Panc1 (cell line): Measurements from ENCODE around the gene RNGTT. TPM values are rescaled to one million over a fixed set of nuclear protein-coding genes. Genes with fewer than 3 reads are reported as not detected.
A peak's percentile ranks its signal among the peaks of the same experiment; 100 is the strongest.

Experiments
- ATAC-seq: fragments of 200-7000 bp; cut with Tn5 transposase; 2 replicates; pipeline ENCODE4 v1.9.1; 2020; ENCODE audit warnings: mild to moderate bottlenecking, moderate library complexity
- BruUV-seq: library from RNA; stranded (reverse); fragments of 400-500 nt; replicated peaks from 2 replicates; lab custom pipeline; 2021; lab: Mats Ljungman, UMichigan
- CTCF ChIA-PET: fragments of 300-600 bp; sonication (Branson Sonifier 250); formaldehyde crosslinking; loops from one replicate; lab custom pipeline; 2022; ENCODE audit warnings: antibody characterized with exemption; lab: Charles Lee
- POLR2A ChIA-PET: fragments of 300-600 bp; sonication (Branson Sonifier 250); formaldehyde crosslinking; loops from one replicate; lab custom pipeline; 2022; ENCODE audit warnings: antibody characterized with exemption; lab: Charles Lee
- DNase-seq: peaks from one replicate; pipeline ENCODE4 v3.0.0-alpha.2; 2010; ENCODE audit warnings: low read depth, low spot score
- H3K27ac ChIP-seq: 2 replicates; pipeline ENCODE4 v1.5.1; 2011; ENCODE audit warnings: mild to moderate bottlenecking, low read length, inconsistent platforms
- H3K27me3 ChIP-seq: fragments of 200-500 bp; sonication (Bioruptor generic); 2 replicates; pipeline ENCODE4 v1.6.0; 2014; ENCODE audit warnings: low read length, inconsistent platforms; ENCODE audit not compliant: control insufficient read depth, insufficient read depth
- H3K36me3 ChIP-seq: fragments of 200-500 bp; sonication (Bioruptor generic); 2 replicates; pipeline ENCODE4 v1.5.1; 2014; ENCODE audit warnings: inconsistent platforms, mild to moderate bottlenecking, low read length, moderate library complexity; ENCODE audit not compliant: control insufficient read depth, insufficient read depth
- H3K4me1 ChIP-seq: 2 replicates; pipeline ENCODE4 v1.5.1; 2011; ENCODE audit warnings: inconsistent platforms, mild to moderate bottlenecking, low read length, moderate library complexity; ENCODE audit not compliant: control insufficient read depth, insufficient read depth
- H3K4me3 ChIP-seq, 2 experiments: 2 replicates each; pipeline ENCODE4 v1.5.1; 2011 to 2012; ENCODE audit warnings: low read depth in 2 of 2, low read length in 2 of 2, mild to moderate bottlenecking in 2 of 2, inconsistent platforms in 1 of 2, moderate library complexity in 1 of 2
- H3K9me3 ChIP-seq: fragments of 200-500 bp; sonication (Bioruptor generic); 2 replicates; pipeline ENCODE4 v1.5.1; 2014; ENCODE audit warnings: low read depth, mild to moderate bottlenecking, inconsistent platforms, low read length, moderate library complexity; ENCODE audit not compliant: control insufficient read depth, insufficient read depth
- CTCF ChIP-seq: fragments of 450-650 bp; IDR thresholded peaks from 2 replicates; pipeline ENCODE4 v1.5.1; 2017; ENCODE audit warnings: mild to moderate bottlenecking
- POLR2AphosphoS5 ChIP-seq: IDR thresholded peaks from 2 replicates; pipeline ENCODE4 v1.6.1; 2012; ENCODE audit warnings: mild to moderate bottlenecking, low read depth, low read length, moderate library complexity
- REST ChIP-seq, 2 experiments: IDR thresholded peaks; 2 replicates each; pipeline ENCODE4 v1.6.1; 2011 to 2012; ENCODE audit warnings: low read depth in 2 of 2, control low read depth in 1 of 2, low read length in 1 of 2, mild to moderate bottlenecking in 1 of 2, moderate library complexity in 1 of 2; ENCODE audit not compliant: insufficient read depth in 1 of 2
- SIN3A ChIP-seq: IDR thresholded peaks from 2 replicates; pipeline ENCODE4 v1.6.1; 2012; ENCODE audit warnings: low read depth, mild to moderate bottlenecking, low read length, moderate library complexity, borderline replicate concordance; ENCODE audit not compliant: insufficient read depth
- TCF7L2 ChIP-seq: IDR thresholded peaks from 2 replicates; pipeline ENCODE4 v1.6.1; 2011; ENCODE audit warnings: mild to moderate bottlenecking, low read depth, low read length, inconsistent platforms
- in situ Hi-C: cut with HindIII; loops from 2 replicates; pipeline ENCODE4 v1.10.0; 2016; ENCODE audit warnings: low sequenced_read_pairs, low pct_unique_long_range_greater_than_20kb
- intact Hi-C: fragments of 100-400 bp; cut with micrococcal nuclease; formaldehyde crosslinking; loops from one replicate; pipeline ENCODE4 v1.10.0; 2022; ENCODE audit not compliant: unreplicated experiment
- total RNA-seq: library from RNA; stranded (reverse); gene quantifications from one replicate; pipeline ENCODE4 v1.2.1, GENCODE V29; 2021; ENCODE audit not compliant: unreplicated experiment

Gene RNGTT
- total RNA-seq, 1 experiment from 2014 or later, result 21.2 TPM

- ATAC-seq, result no peak
- no peak overlapping the region for H3K4me3 ChIP-seq
- H3K27me3 ChIP-seq, result no peaks in the 10 kb centered on the region
- TF ChIP-seq POLR2AphosphoS5 (no peak), CTCF (peak; percentile 68; the same call in 1 of the 2 replicates)
- no peaks in the 10 kb centered on the region for H3K9me3 ChIP-seq
- no peak overlapping the region for H3K27ac ChIP-seq
- in situ Hi-C loops, result no loop called here
- CTCF ChIA-PET, result interaction anchor here (0.5 to 0.8 kb wide), 4 partner anchors 8 to 1110 kb away, joined by 3 read pairs; no protein-coding TSS in a partner anchor
- no peaks in the 10 kb centered on the region for H3K4me1 ChIP-seq
- intact Hi-C loops, result loop anchor here (5.0 kb wide), 1 partner anchor 939 kb away; no protein-coding TSS in a partner anchor
- H3K36me3 ChIP-seq, result no peaks in the 10 kb centered on the region
- POLR2A ChIA-PET, result interaction anchor here (0.6 kb wide), 2 partner anchors 12 to 92 kb away, joined by 8 to 20 read pairs; partner anchors contain the start of gene RNGTT
- no peak for DNase-seq
- BruUV-seq, result no TSS peak
Measured at GRCh38 chr6:88870717-88871330, 92.6 kb downstream of the RNGTT start.

DNA sequence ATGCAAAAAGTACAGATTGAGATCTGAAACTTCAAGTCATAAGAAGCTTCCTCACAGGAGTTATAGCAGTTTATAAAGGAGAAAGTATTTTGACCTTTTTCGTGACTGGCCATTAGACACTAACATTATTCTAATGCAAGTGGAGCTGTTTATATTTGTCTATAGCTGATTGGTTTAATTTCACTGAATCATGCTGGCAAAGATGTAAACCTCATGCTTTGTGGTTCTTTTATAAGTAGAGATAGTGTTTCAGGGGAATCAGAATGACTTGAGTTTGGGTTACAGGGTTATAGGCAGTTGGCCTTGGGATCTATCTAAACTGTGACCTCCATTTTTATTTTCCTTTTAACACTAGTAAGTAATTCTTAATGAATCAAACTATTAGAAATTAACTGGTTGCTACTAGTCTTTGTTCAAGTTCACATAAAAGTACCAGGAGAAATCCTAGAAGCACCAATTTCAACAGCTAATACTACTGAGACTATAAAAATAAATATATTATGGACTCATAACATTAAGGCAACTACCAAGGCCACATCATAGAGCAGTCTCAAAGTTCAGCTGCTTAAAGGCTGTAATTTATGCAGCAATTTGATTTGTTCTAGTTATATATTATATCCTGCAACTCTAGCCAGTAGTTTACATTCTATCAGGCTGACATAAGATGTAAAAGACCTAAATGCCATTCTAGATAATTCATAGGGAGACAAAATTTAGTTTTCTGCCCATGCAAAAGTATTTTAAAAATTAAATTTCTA, 94.0 kb downstream of the RNGTT start:
- ATAC-seq (no peak), DNase-seq (no peak)
- in situ Hi-C loops, result no loop called here

More for the DNA sequence above, 94.0 kb downstream of the RNGTT start:
- no peak for TF ChIP-seq TCF7L2
- TF ChIP-seq POLR2AphosphoS5, result no peak
- no peak for TF ChIP-seq REST (IDR thresholded peaks at IDR 0.05; ENCODE audit: insufficient read depth in 1 of 2, low read depth in 2 of 2, low read length in 1 of 2)
- TF ChIP-seq SIN3A, result no peak
- no peak for TF ChIP-seq CTCF
- ChIA-PET POLR2A (no interaction called here), CTCF (interaction anchor here (0.6 kb wide), 1 partner anchor 689 kb away, joined by 3 read pairs; no protein-coding TSS in a partner anchor)
- Histone ChIP-seq H3K9me3 (no peaks in the 10 kb centered on the region), H3K4me3 (no peak overlapping the region), H3K36me3 (no peaks in the 10 kb centered on the region), H3K27ac (no peak overlapping the region), H3K4me1 (no peaks in the 10 kb centered on the region), H3K27me3 (no peaks in the 10 kb centered on the region)
- no TSS peak for BruUV-seq
- intact Hi-C loops, result loop anchor here (5.0 kb wide), 1 partner anchor 937 kb away; no protein-coding TSS in a partner anchor
